ENCODE data around the gene THEMIS. TPM values are rescaled to one million over a fixed set of nuclear protein-coding genes. Genes with fewer than 3 reads are reported as not detected.

Gene THEMIS
- total RNA-seq, 1 donor from 2014 or later: not detected

- no peaks in the 10 kb centered on the region for H3K36me3 ChIP-seq (ENCODE audit: control insufficient read depth, insufficient read depth, low read length)
- no peak overlapping the region for H3K4me3 ChIP-seq (ENCODE audit: low read depth, low read length)
- DNase-seq (ENCODE audit: low read depth) (peak; percentile 54), FAIRE-seq (no peak)
- TF ChIP-seq CTCF (IDR thresholded peaks at IDR 0.05; ENCODE audit: insufficient read depth, low read length, severe bottlenecking): no peak
- no peaks in the 10 kb centered on the region for H3K27me3 ChIP-seq (ENCODE audit: control insufficient read depth, insufficient read depth, low read length)
Observed at GRCh38 chr6:127939442-127940066, 38.7 kb upstream of the THEMIS start.

DNA sequence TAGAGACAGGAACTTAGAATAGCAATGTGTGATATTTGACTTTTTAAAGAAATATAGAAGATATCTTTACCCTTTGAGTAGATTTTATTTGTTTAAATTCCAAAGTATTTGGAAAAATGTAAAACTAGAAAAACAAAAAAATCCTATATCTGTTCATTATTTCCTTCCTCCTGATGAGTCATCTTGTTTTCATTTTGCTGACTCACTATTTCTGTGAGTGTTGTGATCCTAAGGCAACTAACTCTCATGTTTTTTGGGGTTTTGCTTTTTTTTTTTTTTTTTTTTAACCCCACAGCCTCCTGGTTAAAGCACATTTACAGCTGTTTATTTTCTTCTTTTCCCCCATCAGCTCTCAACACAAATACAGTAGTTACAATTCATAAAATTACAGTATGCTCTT lies 37.8 kb upstream of the THEMIS start:
- DNase-seq (ENCODE audit: low read depth): peak; percentile 60
- Histone ChIP-seq H3K27me3 (ENCODE audit: control insufficient read depth, insufficient read depth, low read length) (no peaks in the 10 kb centered on the region), H3K36me3 (ENCODE audit: control insufficient read depth, insufficient read depth, low read length) (no peaks in the 10 kb centered on the region), H3K4me3 (ENCODE audit: low read depth, low read length) (no peak overlapping the region)
- no peak for FAIRE-seq
- no peak for TF ChIP-seq CTCF (IDR thresholded peaks at IDR 0.05; ENCODE audit: insufficient read depth, low read length, severe bottlenecking)

GRCh38 chr6:127937747-127938146 lies 36.9 kb upstream of the THEMIS start:
- FAIRE-seq: no peak
- Histone ChIP-seq H3K36me3 (ENCODE audit: control insufficient read depth, insufficient read depth, low read length) (no peaks in the 10 kb centered on the region), H3K4me3 (ENCODE audit: low read depth, low read length) (no peak overlapping the region)

DNA sequence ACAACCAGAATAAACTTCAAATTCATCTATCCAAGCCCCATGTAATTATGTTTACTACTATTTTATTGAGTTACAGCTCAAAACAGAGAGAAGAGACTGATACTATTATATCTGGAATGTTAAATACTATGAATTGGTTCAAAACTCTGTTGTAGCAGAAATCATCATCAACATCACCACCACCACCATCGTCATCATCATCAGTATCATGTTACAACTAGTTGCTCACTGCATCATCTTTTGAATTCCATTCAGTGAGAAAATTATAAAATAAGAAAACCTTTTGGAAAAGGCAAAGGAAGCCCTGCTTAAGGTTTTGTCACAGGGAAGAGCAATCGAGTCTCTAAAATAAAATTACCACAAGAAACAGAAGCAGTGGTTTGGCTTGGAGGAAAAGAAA lies 36.2 kb upstream of the THEMIS start:
- TF ChIP-seq CTCF (IDR thresholded peaks at IDR 0.05; ENCODE audit: insufficient read depth, low read length, severe bottlenecking): no peak
- Histone ChIP-seq H3K4me3 (ENCODE audit: low read depth, low read length) (no peak overlapping the region), H3K27me3 (ENCODE audit: control insufficient read depth, insufficient read depth, low read length) (no peaks in the 10 kb centered on the region), H3K36me3 (ENCODE audit: control insufficient read depth, insufficient read depth, low read length) (no peaks in the 10 kb centered on the region)
- FAIRE-seq (no peak), DNase-seq (ENCODE audit: low read depth) (no peak)

More at GRCh38 chr6:127937747-127938146, 36.9 kb upstream of the THEMIS start:
- TF ChIP-seq CTCF (IDR thresholded peaks at IDR 0.05; ENCODE audit: insufficient read depth, low read length, severe bottlenecking): no peak
- H3K27me3 ChIP-seq (ENCODE audit: control insufficient read depth, insufficient read depth, low read length): no peaks in the 10 kb centered on the region
- no peak for DNase-seq (ENCODE audit: low read depth)

- FAIRE-seq: no peak
- Histone ChIP-seq H3K36me3 (ENCODE audit: control insufficient read depth, insufficient read depth, low read length) (no peaks in the 10 kb centered on the region), H3K4me3 (ENCODE audit: low read depth, low read length) (no peak overlapping the region), H3K27me3 (ENCODE audit: control insufficient read depth, insufficient read depth, low read length) (no peaks in the 10 kb centered on the region)
- TF ChIP-seq CTCF (IDR thresholded peaks at IDR 0.05; ENCODE audit: insufficient read depth, low read length, severe bottlenecking): no peak
- DNase-seq (ENCODE audit: low read depth): no peak
Observed at GRCh38 chr6:127934956-127935355, 34.1 kb upstream of the THEMIS start.

Data from bronchial epithelial cell (primary cell).